Left kidney (tissue), 2 donors: ENCODE measurements around the gene HOOK2. TPM values are rescaled to one million over a fixed set of nuclear protein-coding genes. Genes with fewer than 3 reads are reported as not detected.
"Not testable (repeated sequence)": the region's sequence is repeated elsewhere in the genome, so short reads cannot be mapped to it uniquely, and the experiment has no call there.

Experiments used
- DNase-seq: peaks from one replicate; pipeline ENCODE4 v3.0.0-alpha.2; 2013
- polyA plus RNA-seq: library from polyadenylated mRNA; unstranded; fragments of 120-200 nt; gene quantifications from one replicate; pipeline ENCODE4 v1.2.1, GENCODE V29; 2013; ENCODE audit not compliant: insufficient read length

HOOK2 gene
- polyA plus RNA-seq, 1 donor = 78.3 TPM

GRCh38 chr19:12721656-12722565 is 53.4 kb downstream of the HOOK2 start:
- peak; percentile 64 for DNase-seq

GRCh38 chr19:12720851-12721655 is 54.3 kb downstream of the HOOK2 start:
- no peak for DNase-seq

- no peak for DNase-seq
Measured at GRCh38 chr19:12720296-12720695, 55.1 kb downstream of the HOOK2 start.

- no peak for DNase-seq
Measured at GRCh38 chr19:12715929-12716328, 59.4 kb downstream of the HOOK2 start.

GRCh38 chr19:12715102-12715501 is 60.2 kb downstream of the HOOK2 start:
- DNase-seq = no peak

- DNase-seq = not testable (repeated sequence)
Measured at GRCh38 chr19:12713304-12713703, 62.0 kb downstream of the HOOK2 start.

Other genes with a start within 250 kb of the HOOK2 start
- 13.9 TPM for gene ZNF564, start 224.1 kb downstream of the HOOK2 start, polyA plus RNA-seq
- 5.7 TPM for gene ZNF490, start 164.7 kb downstream of the HOOK2 start, polyA plus RNA-seq
- gene ZNF791, start 164.6 kb downstream of the HOOK2 start, polyA plus RNA-seq = 28.1 TPM
- 35.1 TPM for gene MAN2B1, start 108.8 kb downstream of the HOOK2 start, polyA plus RNA-seq
- gene WDR83, start 108.7 kb downstream of the HOOK2 start, polyA plus RNA-seq = 18.2 TPM
- 87.9 TPM for gene DHPS, start 93.7 kb downstream of the HOOK2 start, polyA plus RNA-seq
- gene GNG14, start 87.6 kb downstream of the HOOK2 start, polyA plus RNA-seq = 1.00 TPM
- gene FBXW9, start 78.9 kb downstream of the HOOK2 start, polyA plus RNA-seq = 10.4 TPM
- 78.7 TPM for gene TNPO2, start 51.6 kb downstream of the HOOK2 start, polyA plus RNA-seq
- gene TRIR, start 40.9 kb downstream of the HOOK2 start, polyA plus RNA-seq = 139 TPM
- gene GET3, start 38.1 kb downstream of the HOOK2 start, polyA plus RNA-seq = 74.0 TPM
- gene BEST2, start 23.8 kb downstream of the HOOK2 start, polyA plus RNA-seq = 0.23 TPM
- gene JUNB, start 15.9 kb upstream of the HOOK2 start, polyA plus RNA-seq = 22.7 TPM
- gene PRDX2, start 26.2 kb upstream of the HOOK2 start, polyA plus RNA-seq = 274 TPM
- 5.4 TPM for gene THSD8, start 26.5 kb upstream of the HOOK2 start, polyA plus RNA-seq
- gene RNASEH2A, start 31.0 kb upstream of the HOOK2 start, polyA plus RNA-seq = 35.1 TPM
- 0.07 TPM for gene RTBDN, start 59.0 kb upstream of the HOOK2 start, polyA plus RNA-seq
- gene MAST1, start 63.0 kb upstream of the HOOK2 start, polyA plus RNA-seq = 1.0 TPM
- 9.5 TPM for gene DNASE2, start 105.9 kb upstream of the HOOK2 start, polyA plus RNA-seq
- 0.17 TPM for gene KLF1, start 111.6 kb upstream of the HOOK2 start, polyA plus RNA-seq
- gene GCDH, start 115.6 kb upstream of the HOOK2 start, polyA plus RNA-seq = 31.1 TPM
- 3.4 TPM for gene SYCE2, start 143.7 kb upstream of the HOOK2 start, polyA plus RNA-seq
- 41.5 TPM for gene FARSA, start 158.2 kb upstream of the HOOK2 start, polyA plus RNA-seq
- gene CALR, start 163.1 kb upstream of the HOOK2 start, polyA plus RNA-seq = 783 TPM
- gene RAD23A, start 170.3 kb upstream of the HOOK2 start, polyA plus RNA-seq = 71.9 TPM
- 25.2 TPM for gene GADD45GIP1, start 181.7 kb upstream of the HOOK2 start, polyA plus RNA-seq
- 0.18 TPM for gene DAND5, start 194.0 kb upstream of the HOOK2 start, polyA plus RNA-seq
- gene NFIX, start 219.9 kb upstream of the HOOK2 start, polyA plus RNA-seq = 14.6 TPM